ENCODE data around the gene VPS13D. TPM values are rescaled to one million over a fixed set of nuclear protein-coding genes. Genes with fewer than 3 reads are reported as not detected.
"Not testable (repeated sequence)": the region's sequence is repeated elsewhere in the genome, so short reads cannot be mapped to it uniquely, and the experiment has no call there.

VPS13D gene
- total RNA-seq, 1 donor from 2014 or later = 33.6 TPM

- peaks cover 33% of the 10 kb centered on the region for H3K36me3 Mint-ChIP-seq (ENCODE audit: low read depth)
- intact Hi-C loops (cut with micrococcal nuclease) = no loop called here
- no peak for DNase-seq (ENCODE audit: low spot score)
- H3K27ac Mint-ChIP-seq = peak overlapping the region; percentile 70
- peaks cover 2% of the 10 kb centered on the region for H3K27me3 Mint-ChIP-seq (ENCODE audit: insufficient read depth)
- H3K4me3 Mint-ChIP-seq = peak overlapping the region; percentile 52
- peaks cover 84% of the 10 kb centered on the region for H3K4me1 Mint-ChIP-seq (ENCODE audit: low read depth)
- H3K9me3 Mint-ChIP-seq = no peaks in the 10 kb centered on the region
Measured at GRCh38 chr1:12453400-12454343, 223.8 kb downstream of the VPS13D start.

GRCh38 chr1:12454406-12455391 lies 224.9 kb downstream of the VPS13D start:
- peaks cover 2% of the 10 kb centered on the region for H3K27me3 Mint-ChIP-seq (ENCODE audit: insufficient read depth)
- no peaks in the 10 kb centered on the region for H3K9me3 Mint-ChIP-seq
- no peak for DNase-seq (ENCODE audit: low spot score)
- peaks cover 77% of the 10 kb centered on the region for H3K4me1 Mint-ChIP-seq (ENCODE audit: low read depth)
- intact Hi-C loops (cut with micrococcal nuclease) = no loop called here
- no peak overlapping the region for H3K27ac Mint-ChIP-seq
- H3K4me3 Mint-ChIP-seq = no peak overlapping the region
- peaks cover 34% of the 10 kb centered on the region for H3K36me3 Mint-ChIP-seq (ENCODE audit: low read depth)

GRCh38 chr1:12456081-12456480 lies 226.3 kb downstream of the VPS13D start:
- DNase-seq (ENCODE audit: low spot score); H3K9me3 Mint-ChIP-seq; intact Hi-C loops (cut with micrococcal nuclease); H3K27me3 Mint-ChIP-seq (ENCODE audit: insufficient read depth); H3K27ac Mint-ChIP-seq; H3K4me3 Mint-ChIP-seq: not testable (repeated sequence)
- Mint-ChIP-seq H3K36me3 (ENCODE audit: low read depth) (peaks cover 36% of the 10 kb centered on the region), H3K4me1 (ENCODE audit: low read depth) (peaks cover 64% of the 10 kb centered on the region)

GRCh38 chr1:12456979-12457378 lies 227.1 kb downstream of the VPS13D start:
- Mint-ChIP-seq H3K4me3 (no peak overlapping the region), H3K27ac (no peak overlapping the region)

GRCh38 chr1:12457771-12458170 lies 227.9 kb downstream of the VPS13D start:
- Mint-ChIP-seq H3K4me3 (no peak overlapping the region), H3K9me3 (no peaks in the 10 kb centered on the region), H3K27ac (no peak overlapping the region), H3K27me3 (ENCODE audit: insufficient read depth) (no peaks in the 10 kb centered on the region), H3K36me3 (ENCODE audit: low read depth) (peaks cover 35% of the 10 kb centered on the region), H3K4me1 (ENCODE audit: low read depth) (peaks cover 48% of the 10 kb centered on the region)
- DNase-seq (ENCODE audit: low spot score) = no peak
- intact Hi-C loops (cut with micrococcal nuclease) = no loop called here

More at GRCh38 chr1:12456979-12457378, 227.1 kb downstream of the VPS13D start:
- Mint-ChIP-seq H3K4me1 (ENCODE audit: low read depth) (peaks cover 56% of the 10 kb centered on the region), H3K27me3 (ENCODE audit: insufficient read depth) (no peaks in the 10 kb centered on the region), H3K36me3 (ENCODE audit: low read depth) (peaks cover 39% of the 10 kb centered on the region), H3K9me3 (no peaks in the 10 kb centered on the region)
- intact Hi-C loops (cut with micrococcal nuclease) = no loop called here
- no peak for DNase-seq (ENCODE audit: low spot score)

- no peaks in the 10 kb centered on the region for H3K9me3 Mint-ChIP-seq
- peaks cover 40% of the 10 kb centered on the region for H3K4me1 Mint-ChIP-seq (ENCODE audit: low read depth)
- DNase-seq (ENCODE audit: low spot score) = no peak
- peaks cover 42% of the 10 kb centered on the region for H3K36me3 Mint-ChIP-seq (ENCODE audit: low read depth)
- H3K27ac Mint-ChIP-seq = no peak overlapping the region
- H3K27me3 Mint-ChIP-seq (ENCODE audit: insufficient read depth) = no peaks in the 10 kb centered on the region
- H3K4me3 Mint-ChIP-seq = no peak overlapping the region
- intact Hi-C loops (cut with micrococcal nuclease) = no loop called here
Measured at GRCh38 chr1:12458571-12458970, 228.7 kb downstream of the VPS13D start.

GRCh38 chr1:12460121-12460520 lies 230.3 kb downstream of the VPS13D start:
- no peak for DNase-seq (ENCODE audit: low spot score)
- peaks cover 25% of the 10 kb centered on the region for H3K4me1 Mint-ChIP-seq (ENCODE audit: low read depth)
- no peak overlapping the region for H3K4me3 Mint-ChIP-seq
- intact Hi-C loops (cut with micrococcal nuclease) = no loop called here
- no peaks in the 10 kb centered on the region for H3K27me3 Mint-ChIP-seq (ENCODE audit: insufficient read depth)
- no peak overlapping the region for H3K27ac Mint-ChIP-seq
- peaks cover 41% of the 10 kb centered on the region for H3K36me3 Mint-ChIP-seq (ENCODE audit: low read depth)
- no peaks in the 10 kb centered on the region for H3K9me3 Mint-ChIP-seq

- H3K27me3 Mint-ChIP-seq (ENCODE audit: insufficient read depth) = no peaks in the 10 kb centered on the region
- no peak overlapping the region for H3K4me3 Mint-ChIP-seq
- H3K27ac Mint-ChIP-seq = no peak overlapping the region
- intact Hi-C loops (cut with micrococcal nuclease) = no loop called here
- no peaks in the 10 kb centered on the region for H3K9me3 Mint-ChIP-seq
- H3K4me1 Mint-ChIP-seq (ENCODE audit: low read depth) = peaks cover 23% of the 10 kb centered on the region
- DNase-seq (ENCODE audit: low spot score) = no peak
- H3K36me3 Mint-ChIP-seq (ENCODE audit: low read depth) = peaks cover 40% of the 10 kb centered on the region
Measured at GRCh38 chr1:12460911-12461621, 231.2 kb downstream of the VPS13D start.

- Mint-ChIP-seq H3K4me3 (no peak overlapping the region), H3K27ac (no peak overlapping the region), H3K4me1 (ENCODE audit: low read depth) (peaks cover 19% of the 10 kb centered on the region)
Measured at GRCh38 chr1:12461754-12462153, 231.9 kb downstream of the VPS13D start.

GRCh38 chr1:12462586-12462985 lies 232.8 kb downstream of the VPS13D start:
- intact Hi-C loops (cut with micrococcal nuclease) = no loop called here
- Mint-ChIP-seq H3K9me3 (no peaks in the 10 kb centered on the region), H3K36me3 (ENCODE audit: low read depth) (peaks cover 38% of the 10 kb centered on the region), H3K4me3 (no peak overlapping the region), H3K27ac (no peak overlapping the region), H3K4me1 (ENCODE audit: low read depth) (peaks cover 16% of the 10 kb centered on the region), H3K27me3 (ENCODE audit: insufficient read depth) (no peaks in the 10 kb centered on the region)
- no peak for DNase-seq (ENCODE audit: low spot score)

More at GRCh38 chr1:12461754-12462153, 231.9 kb downstream of the VPS13D start:
- intact Hi-C loops (cut with micrococcal nuclease) = no loop called here
- H3K9me3 Mint-ChIP-seq = no peaks in the 10 kb centered on the region
- H3K27me3 Mint-ChIP-seq (ENCODE audit: insufficient read depth) = no peaks in the 10 kb centered on the region
- DNase-seq (ENCODE audit: low spot score) = no peak
- H3K36me3 Mint-ChIP-seq (ENCODE audit: low read depth) = peaks cover 40% of the 10 kb centered on the region

GRCh38 chr1:12464045-12464461 lies 234.2 kb downstream of the VPS13D start:
- intact Hi-C loops (cut with micrococcal nuclease) = no loop called here
- H3K36me3 Mint-ChIP-seq (ENCODE audit: low read depth) = peaks cover 41% of the 10 kb centered on the region
- H3K4me3 Mint-ChIP-seq = no peak overlapping the region
- no peak overlapping the region for H3K27ac Mint-ChIP-seq
- H3K9me3 Mint-ChIP-seq = no peaks in the 10 kb centered on the region
- H3K4me1 Mint-ChIP-seq (ENCODE audit: low read depth) = peaks cover 15% of the 10 kb centered on the region
- H3K27me3 Mint-ChIP-seq (ENCODE audit: insufficient read depth) = no peaks in the 10 kb centered on the region
- no peak for DNase-seq (ENCODE audit: low spot score)

GRCh38 chr1:12464598-12465056 lies 234.8 kb downstream of the VPS13D start:
- no peaks in the 10 kb centered on the region for H3K9me3 Mint-ChIP-seq
- intact Hi-C loops (cut with micrococcal nuclease) = no loop called here
- H3K27me3 Mint-ChIP-seq (ENCODE audit: insufficient read depth) = no peaks in the 10 kb centered on the region
- H3K4me3 Mint-ChIP-seq = no peak overlapping the region
- H3K27ac Mint-ChIP-seq = no peak overlapping the region
- H3K36me3 Mint-ChIP-seq (ENCODE audit: low read depth) = peaks cover 40% of the 10 kb centered on the region
- no peak for DNase-seq (ENCODE audit: low spot score)
- peaks cover 15% of the 10 kb centered on the region for H3K4me1 Mint-ChIP-seq (ENCODE audit: low read depth)

All from activated T-helper 1 cell treated with anti-CD3 and anti-CD28 coated beads, Interleukin-12 subunit alpha, Interleukin-12 subunit beta, Interleukin-2, Interleukin-4 antibody, amounts not matched to agents 30 ng/mL and 10 ng/mL and 1 ng/mL, durations not matched to agents 14 hours and 24 hours and 36 hours (primary cell).